ENCODE results near the gene APLN. TPM values are rescaled to one million over a fixed set of nuclear protein-coding genes. Genes with fewer than 3 reads are reported as not detected.

APLN gene
- total and polyA plus RNA-seq, 7 donors: 0.36 to 0.81 (median 0.47) TPM; not detected in 4

DNA sequence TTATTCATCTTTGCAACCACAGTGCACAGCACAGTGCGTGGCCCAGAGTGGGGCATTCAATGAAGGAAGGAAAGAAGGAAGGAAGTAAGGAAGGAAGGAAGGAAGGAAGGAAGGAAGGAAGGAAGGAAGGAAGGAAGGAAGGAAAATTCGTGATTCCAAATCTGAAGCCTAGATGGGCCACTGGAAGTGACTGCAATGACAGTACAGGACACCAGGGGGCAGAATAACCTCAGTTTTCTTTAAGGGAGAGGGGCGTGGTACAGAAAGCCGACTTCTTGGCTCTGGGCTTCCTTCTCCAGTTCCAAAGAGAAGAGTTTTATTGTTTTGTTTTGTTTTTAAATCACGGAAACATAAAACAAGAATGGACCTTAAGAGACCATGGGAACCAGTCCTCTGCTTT, 47.8 kb downstream of the APLN start:
- Histone ChIP-seq H3K27me3 (no peaks in the 10 kb centered on the region), H3K36me3 (no peaks in the 10 kb centered on the region), H3K4me1 (peaks cover 0 to 10% (median 2%) of the 10 kb centered on the region in 4 donors), H3K9me3 (no peaks in the 10 kb centered on the region), H3K27ac (no peak overlapping the region), H3K4me3 (no peak overlapping the region)
- intact Hi-C loops (cut with DNase I): loop anchor here (1.0 to 10.0 kb wide), 3 partner anchors 119 to 588 kb away; no protein-coding TSS in a partner anchor
- WGBS, 2 donors: 5% methylated on average over 5 of the region's 5 CpGs
- DNase-seq: peak; percentile 72
- no peak for TF ChIP-seq EP300 (IDR thresholded peaks at IDR 0.05)
- TF ChIP-seq POLR2AphosphoS5 (IDR thresholded peaks at IDR 0.05): no peak
- TF ChIP-seq, protein P1, sequence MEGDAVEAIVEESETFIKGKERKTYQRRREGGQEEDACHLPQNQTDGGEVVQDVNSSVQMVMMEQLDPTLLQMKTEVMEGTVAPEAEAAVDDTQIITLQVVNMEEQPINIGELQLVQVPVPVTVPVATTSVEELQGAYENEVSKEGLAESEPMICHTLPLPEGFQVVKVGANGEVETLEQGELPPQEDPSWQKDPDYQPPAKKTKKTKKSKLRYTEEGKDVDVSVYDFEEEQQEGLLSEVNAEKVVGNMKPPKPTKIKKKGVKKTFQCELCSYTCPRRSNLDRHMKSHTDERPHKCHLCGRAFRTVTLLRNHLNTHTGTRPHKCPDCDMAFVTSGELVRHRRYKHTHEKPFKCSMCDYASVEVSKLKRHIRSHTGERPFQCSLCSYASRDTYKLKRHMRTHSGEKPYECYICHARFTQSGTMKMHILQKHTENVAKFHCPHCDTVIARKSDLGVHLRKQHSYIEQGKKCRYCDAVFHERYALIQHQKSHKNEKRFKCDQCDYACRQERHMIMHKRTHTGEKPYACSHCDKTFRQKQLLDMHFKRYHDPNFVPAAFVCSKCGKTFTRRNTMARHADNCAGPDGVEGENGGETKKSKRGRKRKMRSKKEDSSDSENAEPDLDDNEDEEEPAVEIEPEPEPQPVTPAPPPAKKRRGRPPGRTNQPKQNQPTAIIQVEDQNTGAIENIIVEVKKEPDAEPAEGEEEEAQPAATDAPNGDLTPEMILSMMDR (IDR thresholded peaks at IDR 0.05): peak; percentile 57 to 76 (median 70)

DNA sequence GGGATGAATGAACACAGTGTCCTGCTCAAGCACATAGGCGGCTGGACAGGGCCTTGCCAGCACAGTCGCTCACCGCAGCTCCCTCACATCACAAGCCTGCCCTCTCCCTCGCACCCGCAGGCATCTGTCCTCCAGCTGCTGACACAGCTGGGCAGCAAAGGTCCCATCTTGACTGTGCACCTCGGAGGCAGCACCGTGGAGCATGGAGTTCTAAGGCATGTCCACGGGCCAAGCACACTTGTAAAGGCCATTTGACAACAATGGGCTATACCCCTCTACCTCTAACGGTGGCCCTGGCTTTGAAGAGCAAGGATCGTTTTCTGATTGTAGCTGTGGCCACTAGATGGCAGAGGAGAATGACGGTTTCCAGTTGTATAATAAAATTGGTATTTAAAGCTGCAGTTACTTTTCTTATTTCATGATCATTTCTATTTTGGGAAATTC, 53.8 kb downstream of the APLN start:
- Histone ChIP-seq H3K27me3 (no peaks in the 10 kb centered on the region), H3K36me3 (no peaks in the 10 kb centered on the region), H3K4me1 (peaks cover 0 to 6% (median 2%) of the 10 kb centered on the region in 4 donors), H3K4me3 (no peak overlapping the region), H3K9me3 (no peaks in the 10 kb centered on the region), H3K27ac (peak overlapping the region; percentile 12 to 45 (median 28))
- intact Hi-C loops (cut with DNase I): loop anchor here (10.0 kb wide), 2 partner anchors 464 to 594 kb away; no protein-coding TSS in a partner anchor
- TF ChIP-seq POLR2A (IDR thresholded peaks at IDR 0.05): no peak
- TF ChIP-seq, protein P1 (IDR thresholded peaks at IDR 0.05): peak in 3 of 4 experiments; percentile 12 to 32 (median 28)
- TF ChIP-seq POLR2AphosphoS5 (IDR thresholded peaks at IDR 0.05): no peak
- no peak for DNase-seq
- whole genome bisulfite sequencing, 2 donors: 39 to 43% methylated on average over 11 of the region's 11 CpGs

DNA sequence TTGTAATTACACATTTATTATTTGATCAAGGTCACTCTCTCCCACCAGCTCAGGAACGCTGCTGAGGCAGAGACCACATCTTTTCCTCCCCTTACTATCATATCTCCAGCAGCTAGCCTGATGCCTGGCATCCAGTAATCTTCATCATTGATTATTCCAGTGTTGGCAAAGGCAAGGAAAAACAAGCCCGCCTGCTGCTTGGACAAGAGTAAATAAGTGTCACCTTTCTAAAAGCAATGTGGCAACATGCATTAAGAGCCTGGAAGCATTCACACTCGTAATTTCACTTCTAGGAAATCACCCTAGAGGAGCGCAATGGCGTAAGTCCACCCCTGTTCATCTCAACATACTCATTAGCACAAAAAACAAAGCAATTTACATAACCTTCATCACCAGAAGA, 54.8 kb downstream of the APLN start:
- intact Hi-C loops (cut with DNase I): loop anchor here (10.0 kb wide), 2 partner anchors 465 to 595 kb away; no protein-coding TSS in a partner anchor
- no peak for TF ChIP-seq POLR2A (IDR thresholded peaks at IDR 0.05)
- TF ChIP-seq, protein P1 (IDR thresholded peaks at IDR 0.05): no peak
- TF ChIP-seq EP300 (IDR thresholded peaks at IDR 0.05): no peak
- TF ChIP-seq POLR2AphosphoS5 (IDR thresholded peaks at IDR 0.05): no peak

DNA sequence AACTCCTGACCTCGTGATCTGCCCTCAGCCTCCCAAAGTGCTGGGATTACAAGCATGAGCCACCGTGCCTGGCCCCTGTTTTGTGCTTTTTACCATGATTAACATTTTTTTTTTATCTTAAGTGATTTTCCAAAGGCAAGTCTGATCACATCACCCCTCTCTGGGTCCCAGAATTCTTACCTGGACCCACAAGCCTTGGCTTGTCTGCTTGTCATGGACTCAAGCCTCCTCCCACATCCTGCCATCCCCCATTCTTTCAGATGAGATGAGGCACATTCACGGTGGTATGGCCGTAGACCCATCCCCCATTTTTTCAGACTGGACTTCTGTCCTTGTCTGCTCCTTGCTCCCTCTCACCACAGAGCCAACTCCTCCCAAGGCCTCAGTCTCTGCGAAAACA, 55.3 kb downstream of the APLN start:
- 84 to 85% methylated on average over 5 of the region's 5 CpGs for WGBS, 2 donors
- Histone ChIP-seq H3K4me3 (no peak overlapping the region), H3K27ac (no peak overlapping the region), H3K4me1 (peaks cover 0 to 4% (median 0%) of the 10 kb centered on the region in 4 donors), H3K36me3 (no peaks in the 10 kb centered on the region), H3K27me3 (no peaks in the 10 kb centered on the region), H3K9me3 (no peaks in the 10 kb centered on the region)
- TF ChIP-seq, protein P1 (IDR thresholded peaks at IDR 0.05): no peak
- no peak for TF ChIP-seq POLR2AphosphoS5 (IDR thresholded peaks at IDR 0.05)
- TF ChIP-seq EP300 (IDR thresholded peaks at IDR 0.05): no peak
- TF ChIP-seq POLR2A (IDR thresholded peaks at IDR 0.05): no peak
- intact Hi-C loops (cut with DNase I): no loop called here
- no peak for DNase-seq

More for the DNA sequence above, 54.8 kb downstream of the APLN start:
- H3K27me3 ChIP-seq: no peaks in the 10 kb centered on the region
- WGBS, 2 donors: 92 to 93% methylated on average over 5 of the region's 5 CpGs
- H3K27ac ChIP-seq: no peak overlapping the region
- peaks cover 0 to 5% (median 0%) of the 10 kb centered on the region in 4 donors for H3K4me1 ChIP-seq
- DNase-seq: no peak
- no peaks in the 10 kb centered on the region for H3K9me3 ChIP-seq
- H3K36me3 ChIP-seq: no peaks in the 10 kb centered on the region
- H3K4me3 ChIP-seq: no peak overlapping the region

DNA sequence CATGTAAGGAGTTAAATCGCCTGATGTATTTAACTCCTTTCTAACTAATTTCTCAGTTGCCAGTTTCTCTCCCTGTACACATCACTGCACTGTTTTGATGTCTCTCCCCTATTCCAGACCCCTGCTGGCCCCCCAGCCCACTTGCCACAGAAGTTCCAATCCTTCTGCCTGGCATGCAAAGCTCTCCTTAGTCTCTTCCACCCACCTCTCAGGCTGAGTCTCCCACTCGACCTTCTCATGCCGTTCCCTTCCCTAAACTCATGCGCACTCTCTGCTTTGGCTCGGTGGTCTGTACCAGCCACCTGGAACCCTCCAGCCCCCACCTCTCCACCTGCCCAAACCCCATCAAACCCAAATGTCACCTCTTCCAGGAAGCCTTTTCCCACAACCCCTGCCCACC, 56.9 kb downstream of the APLN start:
- no peaks in the 10 kb centered on the region for H3K27me3 ChIP-seq
- no peaks in the 10 kb centered on the region for H3K4me1 ChIP-seq
- H3K36me3 ChIP-seq: no peaks in the 10 kb centered on the region
- intact Hi-C loops (cut with DNase I): no loop called here
- no peak overlapping the region for H3K4me3 ChIP-seq
- DNase-seq: no peak
- H3K9me3 ChIP-seq: no peaks in the 10 kb centered on the region
- H3K27ac ChIP-seq: no peak overlapping the region
- TF ChIP-seq POLR2A (IDR thresholded peaks at IDR 0.05) (no peak), POLR2AphosphoS5 (IDR thresholded peaks at IDR 0.05) (no peak), EP300 (IDR thresholded peaks at IDR 0.05) (no peak)
- TF ChIP-seq, protein P1 (IDR thresholded peaks at IDR 0.05): no peak
- 77 to 85% methylated on average over 5 of the region's 5 CpGs for WGBS, 2 donors

Data from sigmoid colon (tissue), 7 donors.